Neural progenitor cell (in vitro differentiated cells): Measurements from ENCODE around the gene SACM1L. TPM values are rescaled to one million over a fixed set of nuclear protein-coding genes. Genes with fewer than 3 reads are reported as not detected.

Source experiments
- DNase-seq: peaks from one replicate; pipeline ENCODE4 v3.0.0-alpha.2; 2016; ENCODE audit warnings: low spot score
- H2AFZ ChIP-seq: fragments of 200-600 bp; sonication (generic); replicated peaks from 2 replicates; pipeline ENCODE4 v1.6.1; 2016; ENCODE audit warnings: antibody characterized with exemption
- H3F3A ChIP-seq: fragments of 200-600 bp; sonication (generic); 2 replicates; pipeline ENCODE4 v1.6.1; 2016; ENCODE audit warnings: antibody characterized with exemption, low read depth
- H3K27ac ChIP-seq: fragments of 200-600 bp; sonication (generic); 2 replicates; pipeline ENCODE4 v1.5.1; 2016; ENCODE audit warnings: mild to moderate bottlenecking
- H3K27me3 ChIP-seq: fragments of 200-600 bp; sonication (generic); 2 replicates; pipeline ENCODE4 v1.6.1; 2016; ENCODE audit warnings: mild to moderate bottlenecking, moderate library complexity
- H3K36me3 ChIP-seq: fragments of 200-600 bp; sonication (generic); 2 replicates; pipeline ENCODE4 v1.5.1; 2016
- H3K4me1 ChIP-seq: fragments of 200-600 bp; sonication (generic); 2 replicates; pipeline ENCODE4 v1.6.1; 2016; ENCODE audit warnings: mixed run types
- H3K4me2 ChIP-seq: fragments of 200-600 bp; sonication (generic); 2 replicates; pipeline ENCODE4 v1.6.1; 2016
- H3K4me3 ChIP-seq: fragments of 200-600 bp; sonication (generic); 2 replicates; pipeline ENCODE4 v1.5.1; 2016
- H3K79me2 ChIP-seq: fragments of 200-600 bp; sonication (generic); 2 replicates; pipeline ENCODE4 v1.6.1; 2016; ENCODE audit warnings: low read depth
- H3K9ac ChIP-seq: fragments of 200-600 bp; sonication (generic); 2 replicates; pipeline ENCODE4 v1.6.1; 2016
- H3K9me3 ChIP-seq: fragments of 200-600 bp; sonication (generic); 2 replicates; pipeline ENCODE4 v1.5.1; 2016; ENCODE audit warnings: low read depth
- H4K20me1 ChIP-seq: fragments of 200-600 bp; sonication (generic); 2 replicates; pipeline ENCODE4 v1.6.1; 2016; ENCODE audit warnings: low read depth
- H3K27ac Mint-ChIP-seq: 3 replicates; pipeline ENCODE4 v1.8.0; 2021; ENCODE audit warnings: mixed read lengths
- H3K27me3 Mint-ChIP-seq: 2 replicates; pipeline ENCODE4 v1.8.0; 2022; ENCODE audit warnings: low read depth, mild to moderate bottlenecking, inconsistent platforms, moderate library complexity, mixed read lengths; ENCODE audit not compliant: insufficient read depth
- H3K36me3 Mint-ChIP-seq: 3 replicates; pipeline ENCODE4 v1.8.0; 2021; ENCODE audit warnings: mixed read lengths
- H3K4me1 Mint-ChIP-seq: 3 replicates; pipeline ENCODE4 v1.8.0; 2021; ENCODE audit warnings: mixed read lengths
- H3K4me3 Mint-ChIP-seq: 3 replicates; pipeline ENCODE4 v1.8.0; 2021; ENCODE audit warnings: mild to moderate bottlenecking, moderate library complexity, mixed read lengths
- H3K9me3 Mint-ChIP-seq: 3 replicates; pipeline ENCODE4 v1.8.0; 2020; ENCODE audit warnings: mixed read lengths
- EZH2 ChIP-seq: fragments of 200-600 bp; sonication (generic); IDR thresholded peaks from 2 replicates; pipeline ENCODE4 v1.6.1; 2017; ENCODE audit warnings: antibody characterized with exemption, mild to moderate bottlenecking, moderate library complexity
- EZH2phosphoT487 ChIP-seq: fragments of 200-600 bp; sonication (generic); IDR thresholded peaks from 2 replicates; pipeline ENCODE4 v1.6.1; 2017; ENCODE audit warnings: antibody characterized with exemption
- total RNA-seq: library from RNA; depleted of rRNA; stranded (reverse); fragments of >200 nt; gene quantifications from 2 replicates; pipeline ENCODE4 v1.2.3, GENCODE V29; 2015; ENCODE audit warnings: low replicate concordance
- TF ChIP-seq, protein P1 (sequence below): fragments of 200-600 bp; sonication (generic); IDR thresholded peaks from 2 replicates; pipeline ENCODE4 v1.5.1; 2017; ENCODE audit warnings: antibody characterized with exemption, mild to moderate bottlenecking

The SACM1L gene
- total RNA-seq, 1 donor from 2014 or later: 61.8 TPM

DNA sequence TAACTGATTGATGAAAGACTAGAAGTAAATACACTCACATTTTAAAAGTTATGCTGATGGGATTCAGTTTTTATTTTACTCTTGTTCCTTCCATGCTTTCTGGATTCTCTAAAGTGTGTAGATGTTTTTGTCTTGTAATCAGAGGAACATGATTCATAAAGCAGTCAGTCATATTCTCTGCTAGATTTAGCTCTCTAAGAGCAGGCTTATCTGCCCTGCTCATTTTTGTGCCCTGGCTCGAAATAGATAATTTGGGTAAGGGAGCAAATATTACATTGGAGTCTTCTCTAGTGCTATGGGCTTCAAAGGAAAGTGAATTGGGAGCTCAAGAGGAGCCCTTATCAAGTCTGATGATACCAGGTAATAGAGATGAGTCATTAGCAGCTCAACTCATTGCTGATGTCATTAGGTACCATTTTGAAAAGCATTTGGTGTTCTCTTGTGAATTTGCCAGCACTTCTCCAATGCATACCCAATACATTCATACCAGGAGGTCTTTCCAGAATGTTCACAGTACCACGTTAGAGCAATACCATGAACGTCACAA is 27.7 kb downstream of the SACM1L start:
- no peaks in the 10 kb centered on the region for H4K20me1 ChIP-seq
- no peaks in the 10 kb centered on the region for H3K27me3 ChIP-seq
- H3K4me1 ChIP-seq: no peaks in the 10 kb centered on the region
- Mint-ChIP-seq H3K27me3 (no peaks in the 10 kb centered on the region), H3K36me3 (peaks cover 17% of the 10 kb centered on the region), H3K27ac (no peak overlapping the region), H3K4me1 (no peaks in the 10 kb centered on the region), H3K9me3 (no peaks in the 10 kb centered on the region), H3K4me3 (no peak overlapping the region)
- TF ChIP-seq EZH2phosphoT487 (no peak), EZH2 (no peak)
- TF ChIP-seq, protein P1, sequence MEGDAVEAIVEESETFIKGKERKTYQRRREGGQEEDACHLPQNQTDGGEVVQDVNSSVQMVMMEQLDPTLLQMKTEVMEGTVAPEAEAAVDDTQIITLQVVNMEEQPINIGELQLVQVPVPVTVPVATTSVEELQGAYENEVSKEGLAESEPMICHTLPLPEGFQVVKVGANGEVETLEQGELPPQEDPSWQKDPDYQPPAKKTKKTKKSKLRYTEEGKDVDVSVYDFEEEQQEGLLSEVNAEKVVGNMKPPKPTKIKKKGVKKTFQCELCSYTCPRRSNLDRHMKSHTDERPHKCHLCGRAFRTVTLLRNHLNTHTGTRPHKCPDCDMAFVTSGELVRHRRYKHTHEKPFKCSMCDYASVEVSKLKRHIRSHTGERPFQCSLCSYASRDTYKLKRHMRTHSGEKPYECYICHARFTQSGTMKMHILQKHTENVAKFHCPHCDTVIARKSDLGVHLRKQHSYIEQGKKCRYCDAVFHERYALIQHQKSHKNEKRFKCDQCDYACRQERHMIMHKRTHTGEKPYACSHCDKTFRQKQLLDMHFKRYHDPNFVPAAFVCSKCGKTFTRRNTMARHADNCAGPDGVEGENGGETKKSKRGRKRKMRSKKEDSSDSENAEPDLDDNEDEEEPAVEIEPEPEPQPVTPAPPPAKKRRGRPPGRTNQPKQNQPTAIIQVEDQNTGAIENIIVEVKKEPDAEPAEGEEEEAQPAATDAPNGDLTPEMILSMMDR: no peak
- no peak overlapping the region for H3K9ac ChIP-seq
- H3K9me3 ChIP-seq: no peaks in the 10 kb centered on the region
- H3K79me2 ChIP-seq: no peaks in the 10 kb centered on the region
- no peak overlapping the region for H3K4me2 ChIP-seq
- DNase-seq: no peak
- H3K36me3 ChIP-seq: no peaks in the 10 kb centered on the region
- H3K4me3 ChIP-seq: no peak overlapping the region
- H3K27ac ChIP-seq: no peak overlapping the region
- no peak overlapping the region for H2AFZ ChIP-seq
- H3F3A ChIP-seq: no peaks in the 10 kb centered on the region

DNA sequence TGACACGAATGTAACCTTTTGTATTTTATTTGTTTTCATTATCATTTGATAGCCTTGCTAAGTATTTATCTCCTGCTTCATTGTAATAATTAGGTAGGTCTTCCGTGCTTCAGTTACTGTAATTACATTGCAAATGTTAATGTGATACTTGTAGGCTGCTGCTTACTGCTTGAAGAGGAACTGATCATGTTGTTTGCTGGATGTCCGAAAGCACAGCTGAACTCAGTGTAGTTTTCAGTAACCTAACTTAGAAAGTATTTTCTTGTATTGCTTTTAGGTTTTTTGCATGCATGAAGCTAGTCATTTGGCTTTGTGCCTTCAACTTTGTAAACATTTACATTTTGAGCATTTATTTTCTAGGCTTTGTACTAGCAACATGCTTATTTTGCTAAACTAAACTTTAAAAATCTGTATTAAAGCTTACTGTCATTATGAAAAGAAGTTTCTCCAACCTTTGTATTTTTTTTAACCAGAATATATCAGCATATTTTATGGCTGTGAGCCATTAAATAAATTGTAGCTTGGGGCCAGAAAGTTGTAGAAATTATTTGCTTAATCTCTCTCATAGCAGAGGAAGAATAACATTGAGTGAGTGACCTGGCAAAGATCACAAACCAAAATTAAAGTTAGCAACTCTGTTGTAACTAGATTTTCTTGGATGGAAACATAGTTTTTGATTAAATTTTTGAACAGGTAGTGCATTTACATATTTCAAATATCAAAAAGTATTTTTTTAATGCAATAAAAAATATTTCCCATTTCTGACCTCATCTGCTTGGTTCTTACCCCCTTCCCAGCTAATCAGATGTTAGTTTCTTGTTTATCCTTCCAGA is 30.7 kb downstream of the SACM1L start:
- TF ChIP-seq, protein P1: no peak
- TF ChIP-seq EZH2: no peak
- TF ChIP-seq EZH2phosphoT487: no peak
- Histone ChIP-seq H3K27ac (no peak overlapping the region), H3K4me2 (no peak overlapping the region), H3K27me3 (no peaks in the 10 kb centered on the region), H3K4me1 (no peaks in the 10 kb centered on the region), H3K36me3 (peaks cover 12% of the 10 kb centered on the region), H4K20me1 (no peaks in the 10 kb centered on the region), H3K79me2 (no peaks in the 10 kb centered on the region), H3K9me3 (no peaks in the 10 kb centered on the region), H3F3A (no peaks in the 10 kb centered on the region), H3K4me3 (no peak overlapping the region), H2AFZ (no peak overlapping the region), H3K9ac (no peak overlapping the region)
- H3K4me1 Mint-ChIP-seq: no peaks in the 10 kb centered on the region
- no peak for DNase-seq
- no peak overlapping the region for H3K27ac Mint-ChIP-seq
- no peaks in the 10 kb centered on the region for H3K9me3 Mint-ChIP-seq
- H3K27me3 Mint-ChIP-seq: no peaks in the 10 kb centered on the region
- H3K36me3 Mint-ChIP-seq: peaks cover 29% of the 10 kb centered on the region
- H3K4me3 Mint-ChIP-seq: no peak overlapping the region

DNA sequence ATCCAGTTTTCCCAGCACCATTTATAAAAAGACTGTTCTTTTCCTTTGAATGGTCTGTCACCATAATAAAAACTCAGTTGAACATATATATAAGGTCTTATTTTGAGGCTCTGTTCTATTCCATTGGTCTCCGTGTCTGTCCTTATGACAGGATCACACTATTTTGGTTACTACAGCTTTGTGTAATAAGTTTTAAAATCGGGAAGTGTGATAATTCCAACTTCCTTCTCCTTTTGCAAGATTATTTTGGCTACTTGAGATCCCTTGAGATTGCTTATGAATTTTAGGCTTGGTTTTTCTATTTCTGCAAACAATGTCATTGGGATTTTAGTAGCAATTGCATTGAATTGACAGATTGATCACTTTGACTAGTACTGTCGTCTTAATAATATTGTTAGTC is 35.7 kb downstream of the SACM1L start:
- TF ChIP-seq, protein P1: no peak
- TF ChIP-seq EZH2phosphoT487 (no peak), EZH2 (no peak)
- Histone ChIP-seq H4K20me1 (no peaks in the 10 kb centered on the region), H3K27me3 (no peaks in the 10 kb centered on the region), H3F3A (no peaks in the 10 kb centered on the region), H3K9ac (no peak overlapping the region), H3K4me3 (no peak overlapping the region), H3K4me1 (no peaks in the 10 kb centered on the region), H3K79me2 (peaks cover 10% of the 10 kb centered on the region), H2AFZ (no peak overlapping the region), H3K9me3 (no peaks in the 10 kb centered on the region), H3K36me3 (peaks cover 25% of the 10 kb centered on the region), H3K4me2 (no peak overlapping the region), H3K27ac (no peak overlapping the region)
- Mint-ChIP-seq H3K4me1 (no peaks in the 10 kb centered on the region), H3K27ac (no peak overlapping the region), H3K36me3 (peaks cover 45% of the 10 kb centered on the region), H3K4me3 (no peak overlapping the region), H3K27me3 (no peaks in the 10 kb centered on the region), H3K9me3 (no peaks in the 10 kb centered on the region)
- DNase-seq: no peak
